HG03521 (cell line): ENCODE results near the gene PZP.

ENCODE experiments used
- ATAC-seq: cut with Tn5 transposase; IDR thresholded peaks from one replicate; pipeline ENCODE4 v1.9.1; 2021; ENCODE audit warnings: mild to moderate bottlenecking, moderate library complexity; ENCODE audit not compliant: unreplicated experiment

PZP gene

GRCh38 chr12:9127484-9127883 lies 80.7 kb downstream of the PZP start:
- no peak for ATAC-seq

DNA sequence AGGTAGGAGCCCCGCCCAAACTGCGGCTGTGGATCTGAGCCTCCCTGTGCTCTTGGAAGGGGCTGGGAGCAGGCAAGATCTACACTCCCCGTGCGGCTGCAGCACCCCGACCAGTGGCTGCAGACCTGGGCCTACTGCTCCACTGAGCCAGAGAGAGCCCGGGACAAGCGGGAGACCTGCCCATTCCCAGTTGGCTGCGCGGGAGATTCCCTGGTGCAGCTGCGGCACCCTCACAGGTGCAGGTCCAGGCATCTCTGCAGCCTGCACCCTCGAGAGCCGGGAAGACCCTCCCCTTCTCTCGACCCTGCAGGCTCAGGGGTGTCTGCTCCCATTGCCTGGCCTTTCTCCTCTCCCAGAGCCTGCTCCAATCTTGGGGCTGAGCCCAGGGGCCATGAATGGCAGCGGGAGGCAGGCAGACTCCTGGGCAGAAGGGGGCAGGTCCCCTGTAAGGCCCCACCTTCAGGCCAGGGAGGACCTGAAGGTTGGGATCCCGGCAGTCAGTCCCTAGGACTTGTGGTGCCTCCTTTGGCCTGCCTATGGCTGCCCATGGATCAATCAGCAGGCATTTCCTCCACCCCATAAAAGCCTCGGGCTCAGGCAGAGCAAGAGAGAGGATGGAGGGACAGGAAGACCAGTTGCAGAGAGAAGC lies 83.7 kb downstream of the PZP start:
- ATAC-seq: no peak

- no peak for ATAC-seq
Observed at GRCh38 chr12:9123781-9124382, 84.3 kb downstream of the PZP start.

DNA sequence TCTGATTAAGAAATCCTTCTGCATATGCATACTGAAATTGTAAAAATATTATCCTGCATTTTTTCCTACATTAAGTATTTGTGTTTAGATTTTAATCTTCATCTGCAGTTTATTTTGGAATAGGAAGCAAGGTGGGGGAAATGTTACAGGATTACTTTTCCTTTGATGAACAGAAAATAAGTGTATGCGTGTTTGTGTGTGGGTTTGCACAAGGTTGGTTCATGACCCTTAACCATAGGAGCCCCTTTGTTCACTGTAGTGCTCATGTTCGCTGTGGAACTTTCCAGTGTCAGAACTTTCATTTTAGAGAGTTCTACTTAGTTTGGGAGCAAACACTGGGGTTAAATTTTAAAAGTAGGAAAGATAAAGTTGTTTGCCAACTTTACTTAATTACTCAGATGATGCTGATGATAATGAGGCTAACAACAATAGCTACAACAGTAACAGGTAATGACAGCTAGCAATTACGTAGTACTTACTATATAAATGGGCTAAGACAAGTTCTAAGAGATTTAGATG lies 86.0 kb downstream of the PZP start:
- ATAC-seq: no peak

DNA sequence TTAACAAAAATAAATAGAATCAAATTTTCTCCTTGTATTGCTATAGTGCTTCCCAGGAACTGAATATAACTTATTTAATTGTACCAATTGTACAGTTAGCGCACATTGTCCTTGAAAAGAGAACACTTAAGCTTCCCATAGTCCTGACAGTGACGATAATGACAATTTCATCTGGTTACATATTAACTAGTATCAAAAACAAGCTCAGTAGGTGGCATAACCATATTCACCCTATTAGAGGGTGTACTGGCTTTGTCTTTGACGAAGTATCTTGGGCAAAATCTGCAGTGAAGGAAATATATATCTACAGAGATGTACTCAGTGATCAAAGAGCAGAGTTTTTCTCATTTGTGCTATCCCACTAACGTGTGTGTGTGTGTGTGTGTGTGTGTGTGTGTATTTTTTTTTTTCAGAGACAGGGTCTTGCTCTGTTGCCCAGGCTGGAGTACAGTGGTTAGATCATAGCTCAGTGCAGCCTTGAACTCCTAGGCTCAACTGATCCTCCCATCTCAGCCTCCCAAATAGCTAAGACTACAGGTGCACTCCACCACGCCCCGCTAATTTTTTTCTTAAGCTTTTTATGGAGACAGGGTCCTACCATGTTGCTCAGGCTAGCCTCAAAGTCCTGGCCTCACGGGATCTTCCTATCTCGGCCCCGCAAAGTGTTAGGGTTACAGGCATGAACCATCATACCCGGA lies 87.6 kb downstream of the PZP start:
- ATAC-seq: no peak

DNA sequence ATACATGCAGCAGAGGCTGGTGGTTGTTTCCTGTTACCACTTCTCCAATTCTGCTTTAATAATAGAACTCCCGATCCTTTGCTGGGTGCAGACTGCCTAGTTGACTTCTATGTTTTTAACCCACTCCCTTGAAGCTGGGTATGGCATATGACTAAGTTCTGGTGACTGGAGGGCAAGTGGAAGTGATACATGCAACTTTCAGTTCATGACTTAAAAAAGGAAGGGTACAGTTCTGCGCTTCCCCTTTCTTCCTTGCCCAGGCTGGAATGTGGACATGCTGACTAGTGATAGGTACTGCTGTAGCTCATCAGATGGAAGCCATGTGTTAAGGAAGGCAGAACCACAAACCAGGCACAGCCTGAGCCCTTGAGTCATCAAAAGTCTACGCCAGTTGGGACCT lies 90.0 kb downstream of the PZP start:
- ATAC-seq: no peak

DNA sequence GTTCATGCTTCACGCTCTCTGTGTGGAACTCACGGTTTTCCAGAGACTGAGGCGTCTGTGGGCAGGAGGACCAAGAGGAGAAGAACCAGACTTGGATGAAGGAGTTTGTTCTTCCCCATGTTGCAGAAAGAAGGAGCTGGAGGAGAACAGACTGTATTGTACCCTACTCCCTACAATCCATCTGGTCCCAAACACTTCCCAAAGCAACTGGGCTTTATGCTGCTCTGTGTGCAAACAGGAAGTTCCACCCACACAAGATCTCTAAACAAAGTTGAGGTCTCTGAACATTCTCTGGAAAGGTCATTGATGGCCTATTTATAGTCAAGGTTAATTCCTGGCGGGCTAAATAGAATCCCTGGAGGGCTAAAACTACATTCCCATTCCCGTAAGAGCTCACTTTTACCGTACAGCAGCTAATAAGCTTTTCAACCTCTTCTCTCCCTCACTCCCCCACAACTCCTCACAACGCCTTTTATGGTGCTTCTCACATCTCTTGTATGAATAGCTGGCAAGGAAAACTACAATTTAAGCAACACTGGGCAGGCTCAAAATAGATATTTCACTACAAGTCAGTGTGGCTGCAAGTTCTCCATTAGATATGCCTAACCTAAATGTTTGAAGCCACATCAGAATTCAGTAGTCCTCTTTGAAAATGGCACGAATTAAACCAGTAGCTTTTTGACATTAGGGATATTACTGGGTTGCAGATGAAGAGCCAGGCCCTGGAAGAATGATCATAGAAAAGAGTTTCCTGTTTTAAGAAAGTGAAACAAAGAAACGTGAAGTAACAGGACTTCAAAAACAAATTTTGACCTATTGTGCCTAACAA lies 92.2 kb downstream of the PZP start, which contains the start of gene A2M:
Gene A2M, minus strand, starts transcription at position 189 of the 829 bp plus-strand sequence. Its CDS starts 70 bp downstream, at position 119.
- no peak for ATAC-seq

DNA sequence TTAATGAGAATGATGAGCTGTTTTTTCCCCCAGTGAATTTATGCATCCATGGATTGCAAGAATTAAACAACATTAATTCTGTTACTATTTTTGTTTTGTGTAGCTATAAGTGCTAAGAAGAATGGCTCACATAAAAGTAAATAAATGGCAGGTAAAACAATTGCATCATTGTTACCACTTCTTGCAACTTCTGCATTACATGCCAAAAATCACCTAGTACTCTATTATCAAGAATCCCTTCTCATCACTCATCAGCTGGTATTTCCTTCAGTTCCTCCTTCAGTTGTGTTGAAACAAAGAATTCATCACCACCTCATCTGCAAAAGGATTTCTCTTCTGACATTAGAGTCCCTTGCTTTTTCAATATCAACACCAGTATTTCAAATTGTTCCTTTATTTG lies 93.2 kb downstream of the PZP start:
- ATAC-seq: no peak

DNA sequence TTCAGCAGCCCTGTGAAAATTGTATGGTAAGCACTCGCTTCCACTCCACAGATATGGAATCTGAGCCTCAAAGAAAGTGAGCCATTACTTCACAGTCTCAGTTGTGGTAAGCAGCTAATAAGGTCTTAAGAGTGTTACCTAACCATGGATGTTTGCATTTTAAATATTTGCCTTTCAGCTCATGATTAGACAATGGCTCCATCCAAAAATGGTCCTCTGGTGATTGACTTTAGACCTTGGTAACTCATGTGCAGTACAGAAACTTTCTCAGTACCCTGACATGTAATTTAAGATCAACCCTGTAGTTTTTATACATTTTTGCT lies 94.2 kb downstream of the PZP start:
- no peak for ATAC-seq

DNA sequence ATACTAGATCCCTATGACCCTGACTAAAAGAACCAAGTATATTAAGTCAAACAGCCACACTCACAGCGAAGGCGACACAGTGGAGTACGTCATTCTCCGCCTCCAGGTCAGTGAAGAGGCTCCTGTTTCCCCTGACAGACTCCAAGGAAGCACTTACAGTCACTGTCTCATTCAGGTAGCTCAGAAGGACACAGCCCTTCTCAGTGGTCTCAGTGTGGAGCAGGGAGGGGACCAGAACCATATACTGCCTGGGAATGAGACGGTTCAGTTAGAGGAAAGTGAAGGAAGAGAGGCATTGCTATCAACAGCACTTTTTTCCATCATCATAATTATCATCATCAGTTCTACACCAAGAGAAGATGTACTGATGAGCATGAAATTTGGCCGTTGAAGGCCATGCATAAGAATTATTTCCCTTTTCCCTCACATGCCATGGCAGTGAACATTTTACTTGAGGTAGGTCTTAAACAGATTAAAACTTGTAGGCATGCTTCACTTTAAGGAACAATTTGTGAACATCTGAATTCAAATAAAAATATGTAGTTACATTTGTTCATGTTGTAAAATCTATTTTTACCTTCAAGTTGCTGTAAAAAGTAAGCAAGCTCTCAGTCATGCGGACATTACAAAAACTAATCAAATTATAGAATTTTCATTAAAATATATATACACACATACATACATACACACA lies 94.8 kb downstream of the PZP start:
- no peak for ATAC-seq

DNA sequence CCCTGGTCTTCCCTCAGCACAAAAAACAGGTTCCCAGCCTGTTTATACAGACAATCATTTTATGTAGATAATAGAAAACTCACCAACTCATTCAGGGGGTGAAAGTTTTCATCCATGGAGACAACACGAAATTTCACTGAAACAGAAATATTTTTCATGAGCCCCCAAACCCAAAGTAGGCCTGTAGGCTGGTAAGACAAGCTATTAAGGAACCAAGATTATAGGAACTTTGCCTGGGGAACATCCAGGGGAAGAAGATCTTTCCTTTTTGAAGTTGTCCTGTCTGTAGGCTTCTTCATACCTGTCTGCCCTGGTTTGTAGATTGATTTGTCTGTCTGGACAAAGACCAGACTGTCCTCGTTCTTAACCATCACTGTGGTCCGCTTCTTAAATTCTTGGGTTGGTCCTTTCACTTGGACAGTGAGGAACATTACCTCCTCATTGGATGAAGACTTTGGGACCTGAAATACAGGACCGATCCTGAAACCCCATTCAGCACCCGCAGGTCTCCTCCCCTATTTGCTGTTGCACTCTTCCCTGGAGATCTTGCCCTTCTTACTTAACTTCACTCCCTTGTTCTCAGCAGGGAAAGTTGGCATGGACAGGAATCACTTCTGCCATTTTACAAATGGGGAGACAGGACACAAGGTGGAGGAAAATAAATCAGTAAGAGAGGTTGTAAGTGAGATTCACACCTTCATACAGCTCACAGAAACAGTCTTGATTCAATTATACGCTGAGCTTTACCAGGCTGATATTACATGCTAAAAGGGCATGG lies 95.9 kb downstream of the PZP start:
- no peak for ATAC-seq

- no peak for ATAC-seq
Observed at GRCh38 chr12:9111525-9111924, 96.7 kb downstream of the PZP start.

DNA sequence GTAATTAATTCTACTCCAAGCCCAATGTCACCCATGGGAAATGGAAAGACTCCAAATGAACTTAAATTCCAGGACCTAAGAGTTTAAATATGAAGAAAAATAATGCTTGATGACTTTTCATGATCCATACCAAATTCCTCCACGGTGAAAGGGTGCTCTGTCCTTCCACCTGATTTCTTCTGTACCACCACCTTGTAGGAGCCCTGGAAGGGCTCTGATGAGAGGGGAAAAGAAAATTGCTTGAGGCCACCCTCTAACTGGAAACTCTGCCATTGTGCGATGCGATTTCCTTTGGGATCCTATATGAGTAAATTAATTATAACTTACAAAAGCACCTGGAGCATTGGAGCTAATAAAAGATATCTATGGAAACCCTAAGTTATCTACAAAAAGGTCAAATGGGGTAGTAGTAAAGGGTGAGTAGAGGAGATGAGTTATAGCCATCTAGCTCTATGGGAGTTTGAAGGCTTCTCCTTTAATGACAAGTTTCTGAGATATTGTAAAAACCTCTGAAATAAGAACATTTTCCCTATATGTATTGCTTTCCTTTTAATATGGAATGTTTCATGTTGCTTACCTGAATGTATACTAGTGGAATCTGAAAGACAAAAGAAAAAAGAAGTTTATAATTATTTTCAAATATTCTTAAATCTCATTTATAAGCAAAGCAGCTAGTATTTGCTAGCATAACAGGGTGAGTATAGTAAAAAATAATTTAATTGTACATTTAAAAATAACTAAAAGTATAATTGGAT lies 98.3 kb downstream of the PZP start:
- no peak for ATAC-seq

GRCh38 chr12:9109213-9109522 lies 99.0 kb downstream of the PZP start:
- ATAC-seq: no peak

DNA sequence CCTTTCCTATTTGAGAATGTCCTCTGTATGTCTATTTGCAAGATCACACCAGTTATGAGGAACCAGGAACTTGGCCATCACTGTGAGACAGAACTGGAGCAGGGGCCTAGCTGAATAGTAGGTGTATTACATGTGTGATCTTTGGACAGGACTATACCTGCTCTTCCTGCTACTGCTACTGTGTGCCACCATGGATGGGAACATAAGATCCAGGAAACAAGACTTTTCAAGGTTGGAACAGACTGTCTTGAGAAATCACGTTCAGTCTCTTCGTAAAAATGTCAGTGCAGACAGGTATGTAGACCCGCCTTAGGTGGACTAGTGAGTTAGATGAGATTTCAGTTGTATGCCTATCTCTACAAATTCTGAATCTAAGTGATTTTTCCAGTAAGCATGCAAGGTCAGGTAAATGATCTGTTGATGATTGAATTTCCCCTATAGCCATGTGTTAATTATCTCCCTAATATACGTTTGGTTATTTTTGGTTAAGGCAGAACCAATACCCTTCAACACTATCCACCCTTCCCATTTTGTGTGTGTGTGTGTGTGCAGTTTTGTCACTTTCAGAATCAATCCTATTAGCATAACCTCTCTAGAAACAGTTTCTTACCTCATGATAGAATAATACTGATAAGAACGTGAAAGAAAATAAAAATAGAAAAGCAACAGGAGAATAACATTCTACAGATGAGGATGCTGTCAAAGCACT lies 99.5 kb downstream of the PZP start:
- ATAC-seq: no peak

DNA sequence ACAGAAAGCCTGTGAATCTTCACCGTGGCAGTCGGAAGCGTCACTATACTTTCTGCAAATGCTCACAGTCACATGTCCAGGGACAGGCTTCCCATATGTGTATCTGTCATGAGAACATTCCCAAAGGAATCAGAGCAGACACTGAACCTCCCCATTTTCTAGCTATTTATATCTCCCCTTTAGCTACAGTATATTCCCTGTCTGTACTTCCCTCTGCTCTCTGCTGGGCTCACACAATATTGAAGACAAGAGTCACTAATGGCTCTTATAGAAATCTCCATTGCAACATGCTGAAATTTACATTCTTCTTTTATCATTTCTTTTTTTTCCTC lies 100.7 kb downstream of the PZP start:
- no peak for ATAC-seq

DNA sequence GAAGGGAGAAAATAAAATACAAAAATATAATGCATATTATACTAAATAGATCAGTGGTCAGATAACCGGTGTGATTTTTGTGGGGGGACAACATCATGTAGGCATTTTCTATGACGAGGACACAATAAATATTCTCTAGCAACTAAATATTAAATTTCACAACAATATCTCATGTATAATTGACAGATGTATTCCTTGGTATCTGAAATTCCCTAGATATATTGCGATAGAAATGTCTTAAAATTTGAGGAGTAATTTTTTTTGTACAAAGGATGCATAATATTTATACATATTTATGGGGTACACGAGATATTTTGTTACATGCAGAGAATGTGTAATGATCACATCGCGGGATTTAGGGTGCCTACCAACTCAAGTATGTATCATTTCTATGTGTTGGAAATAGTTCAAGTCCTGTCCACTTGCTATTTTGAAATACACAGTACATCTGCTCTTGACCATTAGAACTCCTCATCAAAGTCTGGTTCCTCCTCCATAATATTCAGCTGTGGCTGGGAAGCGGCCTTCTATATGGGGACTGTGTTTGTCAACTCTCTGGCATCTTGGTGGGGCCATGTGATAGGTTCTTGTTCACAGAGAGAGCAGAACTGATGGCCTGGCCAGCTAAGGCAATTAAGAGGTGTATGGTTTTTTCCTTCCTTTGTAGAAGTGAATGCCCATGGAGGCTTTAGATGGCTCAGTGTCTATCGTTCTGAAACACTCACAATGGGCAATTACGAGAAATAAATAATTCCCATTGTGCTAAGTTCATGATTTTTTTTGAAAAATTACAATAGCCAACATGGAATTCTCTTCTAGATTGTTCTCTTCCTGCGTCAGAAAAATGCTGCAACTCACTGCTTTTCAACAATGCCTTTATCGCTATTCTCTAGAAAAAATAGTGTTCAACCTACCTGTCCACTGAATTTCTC lies 101.3 kb downstream of the PZP start:
- no peak for ATAC-seq

DNA sequence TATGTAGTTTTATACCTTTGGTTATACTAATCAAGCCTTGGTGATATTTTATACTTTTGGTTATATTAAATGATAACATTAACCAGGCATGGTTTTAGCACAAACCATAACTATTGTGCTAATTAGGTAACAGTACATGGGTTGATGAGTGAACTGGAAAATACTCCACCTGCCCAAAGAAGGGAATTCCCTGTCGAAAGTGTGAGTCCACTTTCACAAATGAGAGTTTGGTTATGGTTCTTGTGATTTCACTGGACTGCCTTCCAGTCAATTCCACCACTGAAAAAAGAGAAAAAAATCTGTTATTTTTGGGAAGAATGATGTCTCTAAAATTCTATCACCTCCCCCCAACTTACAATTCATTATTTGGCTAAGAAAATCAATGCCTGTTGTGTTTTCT lies 102.1 kb downstream of the PZP start:
- ATAC-seq: no peak
